Right ventricle myocardium superior (tissue), 1 donor: ENCODE data around the gene TNS1. TPM values are rescaled to one million over a fixed set of nuclear protein-coding genes. Genes with fewer than 3 reads are reported as not detected.

Experiments used
- ATAC-seq: fragments of 200-7000 bp; cut with Tn5 transposase; one replicate; pipeline ENCODE4 v1.9.1; 2020; ENCODE audit warnings: mild to moderate bottlenecking; ENCODE audit not compliant: poor library complexity
- DNase-seq: peaks from one replicate; pipeline ENCODE4 v3.0.0-alpha.2; 2020
- intact Hi-C: fragments of 100-400 bp; cut with DNase I; formaldehyde crosslinking; loops from one replicate; pipeline ENCODE4 v1.11.2; 2022
- total RNA-seq: library from RNA; stranded (reverse); fragmentation: NEBNext Ultra II Directional; extraction: Animal tissue kit (Norgen Biotek cat#: 25700); gene quantifications from one replicate; pipeline ENCODE4 v1.2.1, GENCODE V29; 2021
- donor health status: DM: no; HTN: yes; CAD: no; lungs with severe emphysema.

TNS1 gene
- total RNA-seq, 1 donor from 2014 or later: 722 TPM

- ATAC-seq: peak; percentile 15
- DNase-seq: peak; percentile 49
- intact Hi-C loops: no loop called here
Observed at GRCh38 chr2:217941886-217942728, 60.7 kb downstream of the TNS1 start.

- DNase-seq (peak; percentile 55), ATAC-seq (no peak)
- intact Hi-C loops: no loop called here
Observed at GRCh38 chr2:217941339-217941738, 61.5 kb downstream of the TNS1 start.

GRCh38 chr2:217940261-217941220 is 62.3 kb downstream of the TNS1 start:
- peak; percentile 13 for ATAC-seq
- peak; percentile 49 for DNase-seq
- intact Hi-C loops: no loop called here

- DNase-seq (peak; percentile 60), ATAC-seq (peak; percentile 0)
- intact Hi-C loops: loop anchor here (5.0 kb wide), 1 partner anchor 37 kb away; no protein-coding TSS in a partner anchor
Observed at GRCh38 chr2:217939629-217940245, 63.1 kb downstream of the TNS1 start.

- intact Hi-C loops: loop anchor here (5.0 kb wide), 1 partner anchor 37 kb away; no protein-coding TSS in a partner anchor
Observed at GRCh38 chr2:217939220-217939619, 63.6 kb downstream of the TNS1 start.

GRCh38 chr2:217938036-217938435 is 64.8 kb downstream of the TNS1 start:
- ATAC-seq: no peak
- intact Hi-C loops: loop anchor here (5.0 kb wide), 1 partner anchor 36 kb away; no protein-coding TSS in a partner anchor
- DNase-seq: peak; percentile 58

More at GRCh38 chr2:217939220-217939619, 63.6 kb downstream of the TNS1 start:
- DNase-seq (no peak), ATAC-seq (no peak)

GRCh38 chr2:217937446-217937845 is 65.3 kb downstream of the TNS1 start:
- peak; percentile 76 for DNase-seq
- intact Hi-C loops: loop anchor here (5.0 kb wide), 1 partner anchor 35 kb away; no protein-coding TSS in a partner anchor
- ATAC-seq: peak; percentile 5

- no peak for ATAC-seq
- DNase-seq: no peak
Observed at GRCh38 chr2:217936952-217937351, 65.8 kb downstream of the TNS1 start.

GRCh38 chr2:217935901-217936684 is 66.7 kb downstream of the TNS1 start:
- intact Hi-C loops: loop anchor here (5.0 kb wide), 1 partner anchor 34 kb away; no protein-coding TSS in a partner anchor
- DNase-seq (peak; percentile 44), ATAC-seq (no peak)

More at GRCh38 chr2:217936952-217937351, 65.8 kb downstream of the TNS1 start:
- intact Hi-C loops: loop anchor here (5.0 kb wide), 1 partner anchor 35 kb away; no protein-coding TSS in a partner anchor

- intact Hi-C loops: loop anchor here (5.0 kb wide), 1 partner anchor 33 kb away; no protein-coding TSS in a partner anchor
- peak; percentile 71 for DNase-seq
- ATAC-seq: peak; percentile 11
Observed at GRCh38 chr2:217935235-217935879, 67.4 kb downstream of the TNS1 start.

- DNase-seq (peak; percentile 73), ATAC-seq (peak; percentile 21)
- intact Hi-C loops: loop anchor here (5.0 kb wide), 1 partner anchor 32 kb away; no protein-coding TSS in a partner anchor
Observed at GRCh38 chr2:217934321-217935131, 68.3 kb downstream of the TNS1 start.

- intact Hi-C loops: no loop called here
- DNase-seq: no peak
- ATAC-seq: no peak
Observed at GRCh38 chr2:217933617-217933993, 69.2 kb downstream of the TNS1 start.

GRCh38 chr2:217932803-217933616 is 69.8 kb downstream of the TNS1 start:
- ATAC-seq (peak; percentile 2), DNase-seq (peak; percentile 65)
- intact Hi-C loops: no loop called here

GRCh38 chr2:217931846-217932560 is 70.8 kb downstream of the TNS1 start:
- no peak for DNase-seq
- no peak for ATAC-seq
- intact Hi-C loops: no loop called here
